ENCODE data around the gene LCN15. TPM values are rescaled to one million over a fixed set of nuclear protein-coding genes. Genes with fewer than 3 reads are reported as not detected.
"Not testable (repeated sequence)": the region's sequence is repeated elsewhere in the genome, so short reads cannot be mapped to it uniquely, and the experiment has no call there.

Gene LCN15
- polyA plus RNA-seq, 4 donors: 0.46 to 38.5 (median 8.8) TPM

- H3K4me1 ChIP-seq (ENCODE audit: control insufficient read depth in 3 of 3, insufficient read depth in 2 of 3, low read depth in 1 of 3, low read length in 2 of 3): peaks cover 0 to 74% (median 0%) of the 10 kb centered on the region in 3 donors
- FAIRE-seq (no peak), DNase-seq (peak; percentile 91 to 93)
- H3K27ac ChIP-seq (ENCODE audit: low read depth in 1 of 3, low read length in 2 of 3): peak overlapping the region; percentile 95 to 100 (median 97)
- 2 to 3% (median 2%) methylated on average over 27 to 29 of the region's 29 CpGs for WGBS, 3 donors
- no peaks in the 10 kb centered on the region for H3K27me3 ChIP-seq (ENCODE audit: control insufficient read depth in 3 of 3, insufficient read depth in 3 of 3, low read length in 3 of 3)
- peak overlapping the region; percentile 60 to 92 (median 65) for H3K4me3 ChIP-seq (ENCODE audit: low read depth in 1 of 3, low read length in 3 of 3)
- no peaks in the 10 kb centered on the region for H3K9me3 ChIP-seq (ENCODE audit: control insufficient read depth in 2 of 2, insufficient read depth in 1 of 2, low read depth in 1 of 2, low read length in 1 of 2)
- peaks cover 0 to 38% (median 0%) of the 10 kb centered on the region in 3 donors for H3K36me3 ChIP-seq (ENCODE audit: control insufficient read depth in 3 of 3, insufficient read depth in 2 of 3, low read depth in 1 of 3, low read length in 3 of 3)
Measured at GRCh38 chr9:136791516-136792276, 27.4 kb upstream of the LCN15 start.

GRCh38 chr9:136790640-136791515 is 26.6 kb upstream of the LCN15 start, which contains the start of gene TMEM141:
Gene TMEM141 (plus strand): TSS chr9:136791344. CDS start chr9:136791371, 27 bp downstream.
- Histone ChIP-seq H3K4me1 (ENCODE audit: control insufficient read depth in 3 of 3, insufficient read depth in 2 of 3, low read depth in 1 of 3, low read length in 2 of 3) (peaks cover 0 to 73% (median 1%) of the 10 kb centered on the region in 3 donors), H3K27ac (ENCODE audit: low read depth in 1 of 3, low read length in 2 of 3) (peak within 1 kb of the TSS; percentile 95 to 100 (median 97)), H3K4me3 (ENCODE audit: low read depth in 1 of 3, low read length in 3 of 3) (peak within 1 kb of the TSS; percentile 60 to 92 (median 65)), H3K27me3 (ENCODE audit: control insufficient read depth in 3 of 3, insufficient read depth in 3 of 3, low read length in 3 of 3) (no peaks in the 10 kb centered on the region), H3K36me3 (ENCODE audit: control insufficient read depth in 3 of 3, insufficient read depth in 2 of 3, low read depth in 1 of 3, low read length in 3 of 3) (peaks cover 0 to 38% (median 0%) of the 10 kb centered on the region in 3 donors), H3K9me3 (ENCODE audit: control insufficient read depth in 2 of 2, insufficient read depth in 1 of 2, low read depth in 1 of 2, low read length in 1 of 2) (no peaks in the 10 kb centered on the region)
- FAIRE-seq (no peak), DNase-seq (peak; percentile 99 to 100)
- 0 to 1% (median 1%) methylated on average over 49 to 70 of the region's 70 CpGs for WGBS, 3 donors

GRCh38 chr9:136789523-136789937 is 25.2 kb upstream of the LCN15 start:
- Histone ChIP-seq H3K36me3 (ENCODE audit: control insufficient read depth in 3 of 3, insufficient read depth in 2 of 3, low read depth in 1 of 3, low read length in 3 of 3) (peaks cover 0 to 28% (median 0%) of the 10 kb centered on the region in 3 donors), H3K27ac (ENCODE audit: low read depth in 1 of 3, low read length in 2 of 3) (peak overlapping the region in 2 of 3 donors; percentile 52 to 91), H3K27me3 (ENCODE audit: control insufficient read depth in 3 of 3, insufficient read depth in 3 of 3, low read length in 3 of 3) (no peaks in the 10 kb centered on the region), H3K9me3 (ENCODE audit: control insufficient read depth in 2 of 2, insufficient read depth in 1 of 2, low read depth in 1 of 2, low read length in 1 of 2) (no peaks in the 10 kb centered on the region), H3K4me3 (ENCODE audit: low read depth in 1 of 3, low read length in 3 of 3) (no peak overlapping the region), H3K4me1 (ENCODE audit: control insufficient read depth in 3 of 3, insufficient read depth in 2 of 3, low read depth in 1 of 3, low read length in 2 of 3) (peaks cover 0 to 66% (median 1%) of the 10 kb centered on the region in 3 donors)
- DNase-seq (peak in 1 of 2 donors; percentile 79), FAIRE-seq (no peak)
- WGBS, 3 donors: 34 to 67% (median 38%) methylated on average over 3 of the region's 3 CpGs

- not testable (repeated sequence) for H3K27me3 ChIP-seq (ENCODE audit: control insufficient read depth in 3 of 3, insufficient read depth in 3 of 3, low read length in 3 of 3); FAIRE-seq; H3K9me3 ChIP-seq (ENCODE audit: control insufficient read depth in 2 of 2, insufficient read depth in 1 of 2, low read depth in 1 of 2, low read length in 1 of 2)
- H3K27ac ChIP-seq (ENCODE audit: low read depth in 1 of 3, low read length in 2 of 3): peak overlapping the region in 2 of 3 donors; percentile 52 to 91
- H3K4me3 ChIP-seq (ENCODE audit: low read depth in 1 of 3, low read length in 3 of 3): peak overlapping the region in 1 of 3 donors; percentile 27
- DNase-seq: peak; percentile 44 to 75
- WGBS, 3 donors: 16 to 55% (median 38%) methylated on average over 27 of the region's 27 CpGs
- peaks cover 0 to 62% (median 1%) of the 10 kb centered on the region in 3 donors for H3K4me1 ChIP-seq (ENCODE audit: control insufficient read depth in 3 of 3, insufficient read depth in 2 of 3, low read depth in 1 of 3, low read length in 2 of 3)
- peaks cover 0 to 21% (median 0%) of the 10 kb centered on the region in 3 donors for H3K36me3 ChIP-seq (ENCODE audit: control insufficient read depth in 3 of 3, insufficient read depth in 2 of 3, low read depth in 1 of 3, low read length in 3 of 3)
Measured at GRCh38 chr9:136788644-136789522, 24.6 kb upstream of the LCN15 start.

DNA sequence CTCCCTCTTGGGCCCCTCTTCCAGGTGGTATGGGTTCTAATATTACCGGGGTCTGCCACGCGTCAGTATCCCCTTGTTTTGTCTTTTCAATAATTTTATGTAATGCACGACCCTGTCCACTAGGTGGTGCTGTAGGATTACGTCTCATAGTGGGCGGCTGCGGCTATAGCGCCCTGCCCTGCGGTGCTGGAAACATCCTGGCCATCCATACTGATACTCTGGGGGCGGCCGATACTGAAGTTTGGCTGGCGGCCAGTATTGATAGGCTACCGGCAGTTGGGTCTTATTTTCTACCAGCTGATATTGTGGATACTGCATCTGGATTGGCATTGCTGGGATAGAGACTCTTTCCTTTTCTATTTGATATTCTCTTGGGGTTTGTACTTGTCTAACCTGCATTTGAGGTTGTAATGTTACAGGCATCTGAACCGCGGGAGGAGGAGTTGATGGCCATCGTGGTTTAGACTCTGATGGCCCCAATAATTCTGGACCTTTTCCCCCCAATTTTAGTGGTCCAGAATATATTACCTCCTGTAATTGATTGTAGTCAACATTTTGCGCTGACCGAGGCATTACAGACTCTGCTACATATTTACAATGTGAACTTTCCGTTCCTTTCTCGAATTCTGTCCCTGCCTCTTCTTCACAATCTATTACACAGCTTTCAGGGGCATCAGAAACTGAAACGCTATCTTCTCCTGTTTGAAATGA is 23.5 kb upstream of the LCN15 start:
- peak overlapping the region in 1 of 3 donors; percentile 91 for H3K27ac ChIP-seq (ENCODE audit: low read depth in 1 of 3, low read length in 2 of 3)
- 9 to 16% (median 12%) methylated on average over 21 of the region's 21 CpGs for WGBS, 3 donors
- no peak for FAIRE-seq
- H3K4me1 ChIP-seq (ENCODE audit: control insufficient read depth in 3 of 3, insufficient read depth in 2 of 3, low read depth in 1 of 3, low read length in 2 of 3): peaks cover 0 to 54% (median 1%) of the 10 kb centered on the region in 3 donors
- no peaks in the 10 kb centered on the region for H3K9me3 ChIP-seq (ENCODE audit: control insufficient read depth in 2 of 2, insufficient read depth in 1 of 2, low read depth in 1 of 2, low read length in 1 of 2)
- H3K4me3 ChIP-seq (ENCODE audit: low read depth in 1 of 3, low read length in 3 of 3): no peak overlapping the region
- peaks cover 0 to 12% (median 0%) of the 10 kb centered on the region in 3 donors for H3K36me3 ChIP-seq (ENCODE audit: control insufficient read depth in 3 of 3, insufficient read depth in 2 of 3, low read depth in 1 of 3, low read length in 3 of 3)
- peak; percentile 78 to 90 for DNase-seq
- H3K27me3 ChIP-seq (ENCODE audit: control insufficient read depth in 3 of 3, insufficient read depth in 3 of 3, low read length in 3 of 3): no peaks in the 10 kb centered on the region

GRCh38 chr9:136786983-136787382 is 22.7 kb upstream of the LCN15 start:
- not testable (repeated sequence) for DNase-seq; H3K36me3 ChIP-seq (ENCODE audit: control insufficient read depth in 3 of 3, insufficient read depth in 2 of 3, low read depth in 1 of 3, low read length in 3 of 3); H3K27ac ChIP-seq (ENCODE audit: low read depth in 1 of 3, low read length in 2 of 3); H3K27me3 ChIP-seq (ENCODE audit: control insufficient read depth in 3 of 3, insufficient read depth in 3 of 3, low read length in 3 of 3); FAIRE-seq; H3K9me3 ChIP-seq (ENCODE audit: control insufficient read depth in 2 of 2, insufficient read depth in 1 of 2, low read depth in 1 of 2, low read length in 1 of 2); H3K4me3 ChIP-seq (ENCODE audit: low read depth in 1 of 3, low read length in 3 of 3)
- WGBS, 3 donors: 11 to 41% (median 32%) methylated on average over 4 of the region's 4 CpGs
- H3K4me1 ChIP-seq (ENCODE audit: control insufficient read depth in 3 of 3, insufficient read depth in 2 of 3, low read depth in 1 of 3, low read length in 2 of 3): peaks cover 0 to 48% (median 1%) of the 10 kb centered on the region in 3 donors

- DNase-seq: no peak
- Histone ChIP-seq H3K27ac (ENCODE audit: low read depth in 1 of 3, low read length in 2 of 3) (no peak overlapping the region), H3K4me1 (ENCODE audit: control insufficient read depth in 3 of 3, insufficient read depth in 2 of 3, low read depth in 1 of 3, low read length in 2 of 3) (peaks cover 0 to 44% (median 1%) of the 10 kb centered on the region in 3 donors), H3K36me3 (ENCODE audit: control insufficient read depth in 3 of 3, insufficient read depth in 2 of 3, low read depth in 1 of 3, low read length in 3 of 3) (no peaks in the 10 kb centered on the region), H3K4me3 (ENCODE audit: low read depth in 1 of 3, low read length in 3 of 3) (no peak overlapping the region), H3K27me3 (ENCODE audit: control insufficient read depth in 3 of 3, insufficient read depth in 3 of 3, low read length in 3 of 3) (no peaks in the 10 kb centered on the region), H3K9me3 (ENCODE audit: control insufficient read depth in 2 of 2, insufficient read depth in 1 of 2, low read depth in 1 of 2, low read length in 1 of 2) (no peaks in the 10 kb centered on the region)
- no peak for FAIRE-seq
- WGBS, 3 donors: 58 to 75% (median 61%) methylated on average over 10 of the region's 10 CpGs
Measured at GRCh38 chr9:136786451-136786850, 22.1 kb upstream of the LCN15 start.
